Myocyte (in vitro differentiated cells): ENCODE data around the gene NKX1-1. TPM values are rescaled to one million over a fixed set of nuclear protein-coding genes. Genes with fewer than 3 reads are reported as not detected.

ENCODE experiments used
- DNase-seq: peaks from one replicate; pipeline ENCODE4 v3.0.0-alpha.2; 2012; ENCODE audit warnings: low read depth
- total RNA-seq: library from RNA; depleted of rRNA; stranded (reverse); fragments of >200 nt; gene quantifications from 2 replicates; pipeline ENCODE4 v1.2.3, GENCODE V29; 2014

NKX1-1 gene
- total RNA-seq, 1 donor from 2014 or later = not detected

DNA sequence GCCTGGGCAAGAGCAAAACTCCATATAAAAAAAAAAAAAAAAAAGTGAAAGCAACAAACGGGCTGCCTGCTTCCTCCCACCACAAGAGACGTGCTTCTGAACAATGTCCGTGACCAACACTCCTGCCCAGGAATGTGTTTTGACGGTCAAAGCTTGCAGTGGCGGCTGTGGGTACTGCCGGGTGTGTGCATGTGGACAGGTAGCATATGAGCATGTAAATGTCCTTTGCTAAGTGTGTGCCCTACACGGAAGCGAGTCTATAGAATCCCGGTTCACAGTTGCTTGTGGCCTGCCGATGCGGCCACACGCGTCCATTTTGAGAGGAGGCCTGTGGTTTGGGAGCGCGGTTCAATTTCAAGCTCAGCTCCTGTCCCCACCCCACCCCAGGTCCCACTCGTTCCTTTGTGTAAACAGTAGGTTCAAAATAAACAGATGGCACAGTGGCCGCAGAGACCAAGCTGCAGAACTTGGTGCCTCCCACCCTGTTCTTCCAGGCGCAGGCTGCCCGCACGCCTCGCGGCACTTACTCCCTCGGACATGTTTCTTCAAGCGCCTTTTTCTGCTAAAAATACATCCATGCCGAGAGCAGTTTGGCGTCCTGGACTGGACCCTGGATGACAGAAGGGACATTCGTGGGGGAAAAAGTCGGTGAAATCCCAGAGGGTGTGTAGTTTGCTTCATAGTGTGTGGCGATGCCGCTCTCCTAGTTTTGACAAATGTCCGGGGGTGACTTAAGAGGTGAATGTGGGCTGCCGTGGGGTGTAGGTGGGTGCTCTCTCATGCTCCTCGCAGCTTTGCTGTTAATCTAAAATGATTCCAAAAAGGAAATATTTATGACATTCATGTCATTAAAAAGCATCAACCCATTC, 11.5 kb upstream of the NKX1-1 start:
- DNase-seq = no peak

DNA sequence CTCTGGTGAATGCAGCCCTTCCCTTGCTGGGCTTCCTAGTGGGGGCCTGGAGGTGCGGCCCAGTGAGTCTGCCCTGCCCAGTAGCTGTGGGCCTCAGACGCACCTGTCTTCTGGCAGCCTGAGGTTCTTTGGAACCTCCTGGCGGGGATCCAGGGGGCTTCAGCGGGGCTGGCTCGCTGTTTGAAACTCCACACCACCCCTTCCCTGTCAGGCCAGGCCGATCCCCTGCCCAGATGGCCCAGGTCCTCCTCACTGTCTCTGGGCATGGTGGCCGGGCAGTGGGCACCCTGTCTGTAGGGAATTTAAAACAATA, 10.7 kb upstream of the NKX1-1 start:
- DNase-seq = no peak

DNA sequence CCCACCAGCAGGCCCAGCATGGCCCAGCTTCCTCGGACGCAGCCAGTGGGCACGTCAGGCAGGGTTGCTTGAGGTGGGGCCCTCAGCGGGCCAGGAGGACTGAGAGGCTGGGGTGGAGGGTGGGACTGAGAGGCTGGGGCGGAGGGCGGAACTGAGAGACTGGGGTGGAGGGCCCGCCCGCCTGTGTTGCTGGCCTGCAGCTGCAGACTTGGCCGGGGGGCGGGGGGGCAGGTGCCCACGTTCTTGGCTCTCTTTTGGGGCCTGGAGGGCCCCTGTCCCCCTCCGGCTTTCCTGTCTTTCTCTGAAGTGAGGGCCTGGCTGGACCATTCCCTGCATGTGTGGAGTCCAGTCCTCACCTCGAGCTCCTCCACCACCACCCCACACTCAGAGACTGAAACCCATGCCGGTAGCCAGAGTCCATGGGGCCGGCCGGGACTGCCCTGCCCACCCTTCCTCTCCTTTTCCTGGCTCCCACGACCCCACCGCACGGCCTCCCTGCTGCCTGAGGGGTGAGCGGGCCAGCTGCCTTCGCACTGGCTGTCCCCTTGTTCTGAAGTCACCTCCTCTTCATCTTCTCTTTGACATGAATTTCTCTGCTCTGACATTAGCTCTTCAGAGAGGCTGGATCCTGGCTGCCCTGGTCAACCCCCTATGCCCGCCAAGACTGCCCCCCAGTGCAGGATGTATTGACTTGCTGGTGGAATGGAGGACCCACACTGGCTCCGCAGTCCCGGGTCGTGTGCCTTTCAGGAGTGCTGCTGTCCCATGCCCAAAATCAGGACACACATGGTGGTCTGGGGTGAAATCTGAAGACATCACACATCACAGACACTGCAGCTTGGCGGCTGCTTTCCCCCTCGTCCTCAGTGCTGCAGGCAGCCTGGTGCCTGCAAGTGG, 10.1 kb upstream of the NKX1-1 start:
- no peak for DNase-seq

DNA sequence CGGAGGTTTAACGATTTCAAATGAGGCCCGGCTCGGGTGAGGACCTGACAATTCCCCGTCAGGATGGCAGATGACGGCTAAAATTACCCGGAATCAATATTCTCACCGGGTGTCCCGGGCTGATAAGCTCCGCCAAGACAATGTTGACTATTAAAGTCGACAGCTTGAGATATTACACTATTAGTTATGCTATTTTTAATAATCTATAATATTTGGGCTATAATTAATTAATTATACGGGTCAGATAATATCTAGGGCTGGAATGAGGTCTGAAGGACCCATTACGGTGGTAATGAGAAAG, 9.4 kb upstream of the NKX1-1 start:
- DNase-seq = no peak

DNA sequence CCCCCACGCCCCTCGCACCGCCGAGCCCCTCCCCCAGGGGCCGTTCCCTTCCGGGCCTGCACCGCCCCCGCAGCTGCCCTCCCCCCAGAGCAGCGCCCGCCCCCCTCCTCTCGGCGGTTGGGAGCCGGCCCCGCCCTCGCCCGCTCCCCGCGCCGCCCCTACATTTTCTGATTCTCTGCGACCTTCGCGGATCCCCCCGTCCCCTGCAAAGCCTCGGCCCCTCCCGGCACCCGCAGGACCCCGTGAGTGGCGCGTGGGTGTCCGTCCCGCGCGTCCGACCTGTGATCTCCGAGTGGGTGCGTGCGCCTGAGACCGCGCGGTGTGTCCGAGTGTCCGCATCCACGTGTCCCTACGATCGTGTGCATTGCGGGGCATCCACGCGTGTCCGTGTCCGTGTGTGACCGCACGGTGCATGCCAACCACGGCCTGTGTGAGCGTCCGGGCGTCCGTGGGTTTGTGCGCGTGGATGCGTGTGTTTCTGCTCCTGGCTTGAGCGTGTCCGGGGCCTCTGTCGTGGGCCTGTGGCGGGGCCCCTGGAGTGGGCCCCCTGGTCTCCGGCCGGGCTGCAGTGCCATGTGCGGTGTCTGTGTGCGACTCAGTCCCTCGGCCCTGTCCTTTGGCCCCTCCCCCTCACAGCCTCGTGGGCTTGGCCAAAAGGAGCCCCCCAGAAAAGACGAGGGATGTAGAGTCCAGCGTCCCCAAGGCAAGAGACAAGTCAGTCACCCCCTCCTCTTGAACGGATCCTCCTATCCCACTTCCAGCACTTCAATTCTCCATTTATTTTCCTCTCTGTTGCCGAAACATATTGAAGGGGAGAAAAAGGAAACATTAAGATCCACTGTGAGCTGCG, 8.8 kb upstream of the NKX1-1 start:
- DNase-seq = no peak

DNA sequence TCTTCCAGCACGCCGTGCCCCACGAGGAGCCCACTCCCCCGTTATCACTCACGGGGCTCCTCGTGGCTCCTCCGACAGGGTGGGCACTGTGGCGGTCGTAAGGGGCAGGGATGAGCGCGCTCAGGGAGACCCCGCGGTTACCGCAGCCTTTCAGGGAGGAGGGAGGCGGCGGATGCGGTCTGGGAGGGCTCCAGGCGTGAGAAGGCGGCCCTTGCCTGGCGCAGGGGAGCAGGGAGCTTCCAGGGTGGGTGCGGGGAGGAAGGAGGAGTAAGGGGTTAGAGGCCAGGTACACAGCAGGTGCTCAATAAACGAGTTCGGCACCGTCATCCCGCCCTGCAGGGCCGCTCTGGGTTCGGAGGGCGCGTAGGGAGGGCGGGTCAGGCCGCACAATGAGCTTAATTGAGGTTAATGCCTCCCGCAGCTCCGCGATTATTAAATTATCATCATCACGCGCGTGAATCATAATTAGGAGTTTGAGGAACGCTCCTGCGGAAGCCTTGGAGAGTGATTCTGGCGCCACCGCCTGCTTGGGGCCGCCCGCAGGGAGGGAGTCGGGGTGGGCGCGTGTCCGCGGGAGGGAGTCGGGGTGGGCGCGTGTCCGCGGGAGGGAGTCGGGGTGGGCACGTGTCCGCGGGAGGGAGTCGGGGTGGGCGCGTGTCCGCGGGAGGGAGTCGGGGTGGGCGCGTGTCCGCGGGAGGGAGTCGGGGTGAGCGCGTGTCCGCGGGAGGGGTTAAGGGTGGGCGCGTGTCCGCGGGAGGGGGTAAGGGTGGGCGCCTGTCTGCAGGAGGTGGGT, 7.6 kb upstream of the NKX1-1 start:
- DNase-seq = no peak

DNA sequence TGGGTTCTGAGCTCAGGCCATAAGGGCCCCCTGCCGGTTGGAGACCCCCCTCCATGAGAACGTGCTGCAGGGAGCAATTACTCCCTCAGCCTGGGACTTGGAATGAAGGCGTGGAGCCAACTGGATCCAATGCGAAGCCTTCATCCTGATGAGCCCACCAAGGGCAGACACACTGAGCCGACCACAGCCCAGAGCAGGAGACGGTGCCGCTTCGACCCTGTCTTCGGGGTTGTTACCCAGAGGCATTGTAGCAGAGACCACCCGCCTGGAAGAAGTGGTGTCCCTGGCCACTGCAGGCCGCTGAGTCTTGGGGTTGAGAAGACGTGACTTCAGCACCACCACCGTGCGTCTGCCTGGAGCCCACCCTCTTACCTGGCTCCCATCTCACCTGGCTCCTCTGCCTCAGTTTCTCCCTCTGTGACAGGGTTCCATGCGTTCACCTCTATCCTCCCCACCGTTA, 7.0 kb upstream of the NKX1-1 start:
- no peak for DNase-seq

DNA sequence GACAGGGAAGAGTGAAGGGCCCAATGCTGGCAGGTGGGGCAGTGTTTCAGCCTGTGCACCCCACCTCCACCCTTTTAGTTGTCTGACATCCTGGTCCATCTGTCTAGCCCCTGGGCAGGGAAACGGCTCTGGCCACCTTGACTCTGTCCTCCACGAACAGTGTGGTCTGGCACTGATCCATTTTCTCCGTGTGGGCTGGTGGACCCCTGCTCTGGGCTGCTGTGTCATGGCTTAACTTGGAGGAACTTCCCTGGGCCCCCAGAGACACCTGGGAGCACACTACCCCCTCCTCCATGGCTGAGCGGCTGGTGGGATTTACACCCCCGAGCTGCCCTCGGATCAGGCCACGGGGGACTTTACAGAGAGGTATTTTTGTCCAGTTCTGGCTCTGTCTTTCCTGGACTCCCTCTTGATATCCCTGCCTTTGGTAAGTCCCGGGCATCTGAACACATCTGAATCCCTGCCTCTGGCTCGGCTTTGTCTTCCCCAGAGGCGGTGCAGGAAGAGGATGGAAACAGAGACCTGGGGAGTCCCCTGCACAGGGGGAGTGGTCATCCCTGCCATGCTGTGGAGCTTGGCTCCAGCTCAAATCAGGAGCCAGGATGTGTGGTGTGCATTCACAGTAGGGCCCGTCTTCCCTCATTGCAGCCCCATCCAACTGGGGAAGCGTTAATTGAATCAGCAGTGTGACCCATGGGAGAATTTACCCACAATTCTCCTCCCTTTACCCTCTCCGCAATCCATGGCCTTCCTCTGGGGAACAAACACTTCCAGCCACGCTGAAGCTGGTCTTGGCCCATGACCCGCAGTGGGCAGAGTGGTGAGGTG, 6.3 kb upstream of the NKX1-1 start:
- no peak for DNase-seq

DNA sequence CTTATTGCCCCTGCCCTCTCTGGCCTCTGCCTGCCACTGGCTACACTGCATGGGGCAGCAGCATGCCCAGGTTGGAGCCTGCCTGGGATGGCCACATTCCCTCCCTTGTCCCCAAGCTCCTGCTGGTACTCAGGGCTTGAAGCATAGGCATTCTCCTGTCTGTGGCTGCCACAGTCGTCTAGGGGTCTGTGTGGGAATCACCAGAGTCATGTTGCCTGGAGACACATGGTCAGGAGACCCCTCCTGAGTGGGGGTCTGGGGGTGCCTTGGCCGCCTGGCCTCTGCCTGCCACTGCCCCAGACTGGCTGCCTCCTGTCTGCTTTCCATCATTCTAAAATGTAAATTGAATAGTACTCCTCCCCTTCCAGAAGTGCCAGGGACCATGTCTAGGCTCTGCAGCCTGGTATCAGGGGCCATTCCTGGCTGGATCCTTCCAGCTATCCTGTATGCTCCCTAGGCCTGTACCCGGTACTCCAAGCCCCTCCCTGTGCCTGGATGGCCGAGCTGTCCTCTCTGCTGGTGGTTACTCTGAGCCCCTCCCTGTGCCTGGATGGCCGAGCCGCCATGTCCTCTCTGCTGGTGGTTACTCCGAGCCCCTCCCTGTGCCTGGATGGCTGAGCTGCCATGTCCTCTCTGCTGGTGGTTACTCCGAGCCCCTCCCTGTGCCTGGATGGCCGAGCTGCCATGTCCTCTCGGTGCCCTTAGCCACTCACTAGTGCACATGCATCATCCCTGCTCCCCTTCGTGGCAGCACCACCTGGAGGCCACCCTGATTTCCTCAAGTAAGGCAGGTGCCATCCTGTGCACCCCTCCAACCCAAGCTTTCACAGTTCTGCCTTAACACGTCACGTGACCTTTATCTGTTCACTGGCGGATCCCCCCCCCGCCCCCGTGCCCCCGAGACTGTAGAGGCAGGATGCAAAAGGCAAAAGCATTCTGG, 5.5 kb upstream of the NKX1-1 start:
- no peak for DNase-seq

DNA sequence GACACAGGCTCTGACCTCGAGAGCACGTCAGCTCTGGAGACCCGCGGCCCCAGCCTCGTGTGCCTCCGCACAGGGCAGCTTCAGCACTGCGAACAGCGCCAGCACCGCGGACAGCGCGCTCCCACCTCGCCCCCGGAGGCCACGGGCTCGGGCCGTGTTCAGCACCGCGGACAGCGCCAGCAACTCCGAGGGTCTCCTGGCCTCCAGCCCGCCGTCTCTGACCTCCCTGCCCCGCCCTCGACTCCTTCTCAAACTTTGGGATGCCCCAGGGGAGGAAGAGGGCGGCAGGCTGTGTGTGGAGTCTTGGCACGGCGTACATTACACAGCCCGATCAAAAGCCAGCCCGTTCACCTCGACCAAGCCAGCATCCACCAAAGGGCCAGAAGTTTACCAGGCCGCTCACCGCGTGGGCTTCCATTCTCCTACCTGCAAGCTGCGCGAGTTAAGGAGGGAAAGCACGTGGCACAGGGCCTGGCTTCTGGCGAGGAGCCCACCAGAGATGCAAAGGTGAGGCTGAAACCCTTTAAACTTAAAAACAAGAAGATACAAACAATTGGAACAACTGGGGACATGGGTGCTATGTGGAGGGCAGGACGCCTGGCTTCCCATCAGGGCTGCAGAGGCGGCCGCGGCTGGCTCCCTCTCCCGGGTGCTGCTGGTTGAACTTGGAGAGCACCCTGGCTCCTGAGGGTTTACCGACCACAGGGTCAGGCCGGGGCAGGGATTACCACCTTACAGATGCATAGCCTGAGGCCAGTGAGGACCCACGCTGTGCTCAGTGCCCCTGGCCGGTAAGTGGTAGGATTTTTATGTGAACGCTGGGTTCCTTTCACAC, 4.5 kb upstream of the NKX1-1 start:
- DNase-seq = peak; percentile 48

DNA sequence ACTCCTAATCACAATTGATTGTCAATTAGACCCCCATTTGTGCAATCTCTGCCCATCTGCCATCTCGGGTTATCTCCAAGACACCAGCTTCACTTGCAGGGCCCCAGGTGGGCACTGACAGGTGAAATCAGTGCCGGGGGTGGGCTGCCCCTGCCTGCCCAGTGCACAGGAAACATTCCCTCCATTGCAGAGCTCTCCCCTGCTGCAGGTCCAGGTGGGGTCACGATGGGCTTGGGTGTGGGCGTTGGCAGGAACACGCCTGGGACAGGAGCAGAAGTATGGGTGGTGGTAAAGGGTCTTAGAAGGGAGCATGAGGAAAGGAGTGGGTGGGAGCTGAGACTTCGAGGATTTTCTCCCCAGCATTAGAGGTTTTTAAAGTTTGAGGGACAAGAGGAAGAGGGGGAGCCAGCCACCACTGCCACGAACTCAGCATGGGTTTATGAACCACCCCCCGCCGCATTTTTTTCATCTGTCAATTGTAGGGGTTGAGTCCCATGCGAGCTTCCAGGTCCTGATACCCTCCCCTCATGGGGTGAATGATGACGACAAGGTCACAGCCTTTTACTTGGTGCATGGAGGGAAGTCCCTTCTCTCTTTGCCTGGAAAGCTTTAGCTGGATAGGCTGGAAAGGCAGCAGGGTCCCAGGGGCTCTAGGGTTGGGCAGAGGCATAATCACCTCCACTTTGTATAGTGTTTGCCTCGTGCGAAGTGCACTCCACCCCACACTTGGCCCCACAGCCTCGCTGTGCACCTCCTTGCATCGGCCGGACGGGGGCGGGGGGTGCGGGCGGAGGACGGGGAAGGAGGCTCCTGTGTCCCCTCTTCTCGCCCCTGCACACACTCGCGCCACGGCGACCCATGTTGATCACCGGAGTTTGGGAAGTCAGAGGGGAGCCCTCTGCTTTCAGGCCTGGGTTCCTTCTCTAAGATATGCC, 3.5 kb upstream of the NKX1-1 start:
- DNase-seq = no peak

DNA sequence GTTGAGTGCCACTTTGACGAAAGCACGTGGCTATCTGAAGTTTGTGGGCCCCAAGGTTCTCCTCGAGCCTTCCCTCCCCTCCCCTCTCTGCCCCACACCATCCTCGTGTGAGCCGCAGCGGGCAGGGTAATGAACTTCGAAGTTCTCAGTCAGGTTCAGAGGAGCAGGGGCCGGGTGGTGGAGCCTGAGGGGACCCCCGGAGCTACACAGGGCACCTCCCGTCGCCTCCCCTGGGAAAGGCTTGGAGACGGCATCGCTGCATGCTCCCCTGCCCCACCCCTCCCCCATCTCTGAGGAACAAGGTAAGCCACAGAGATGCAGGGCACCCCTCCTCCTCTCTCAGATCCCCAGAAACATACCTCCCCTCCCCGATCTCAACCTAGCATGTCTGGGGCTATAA, 2.8 kb upstream of the NKX1-1 start:
- no peak for DNase-seq

DNA sequence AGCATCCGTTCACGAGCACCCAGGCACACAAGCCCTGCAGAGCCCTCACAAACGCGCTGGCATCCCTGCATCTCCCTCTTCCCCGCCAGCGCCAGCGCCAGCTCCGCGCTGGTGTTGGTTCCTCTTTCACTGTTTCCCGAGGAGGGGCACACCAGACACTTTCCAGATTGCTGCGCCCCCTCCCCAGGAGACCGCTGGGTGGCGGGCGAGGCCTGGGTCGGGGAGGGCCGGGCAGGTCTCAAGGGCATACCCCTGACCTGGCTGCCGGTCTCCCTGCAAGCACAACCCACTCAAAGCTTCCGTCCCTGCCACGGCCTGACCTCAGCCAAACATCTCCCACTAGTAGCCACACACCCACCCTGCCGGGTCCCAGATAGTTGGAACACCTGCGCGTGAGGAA, 2.2 kb upstream of the NKX1-1 start:
- DNase-seq = no peak

DNA sequence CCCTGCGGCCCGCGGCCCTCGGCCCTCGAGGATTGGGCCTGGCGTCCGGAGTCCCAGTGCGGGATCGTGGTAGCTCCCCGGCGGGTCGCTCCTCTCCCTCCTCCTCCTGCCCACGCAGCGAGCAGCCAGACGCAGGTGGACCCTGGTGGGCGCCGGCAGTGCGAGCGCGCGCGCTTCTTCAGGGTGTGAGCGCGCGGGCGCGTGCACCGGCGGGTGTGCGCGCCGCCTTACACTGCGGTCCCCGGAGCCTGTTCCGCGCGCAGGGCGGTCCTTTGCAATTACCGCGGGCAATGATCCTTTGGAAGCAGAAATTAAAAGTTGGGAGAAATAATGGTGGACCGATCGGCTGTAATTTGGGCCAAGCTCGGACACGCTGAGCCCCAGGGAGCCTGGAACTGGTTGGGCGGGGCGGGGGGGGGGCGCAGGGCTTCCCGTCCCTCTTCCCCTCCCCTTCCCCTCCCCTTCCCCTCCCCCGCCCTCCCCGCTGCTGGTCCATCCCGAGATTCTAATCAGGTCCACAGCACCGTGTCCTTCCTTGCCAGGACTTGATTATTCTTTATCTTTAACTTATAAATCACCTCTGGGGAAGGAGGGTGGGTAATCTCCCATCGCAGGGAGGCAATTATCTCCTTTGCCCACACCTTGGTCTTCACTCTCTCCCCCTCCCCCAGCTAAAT, 1.6 kb upstream of the NKX1-1 start:
- DNase-seq = no peak

DNA sequence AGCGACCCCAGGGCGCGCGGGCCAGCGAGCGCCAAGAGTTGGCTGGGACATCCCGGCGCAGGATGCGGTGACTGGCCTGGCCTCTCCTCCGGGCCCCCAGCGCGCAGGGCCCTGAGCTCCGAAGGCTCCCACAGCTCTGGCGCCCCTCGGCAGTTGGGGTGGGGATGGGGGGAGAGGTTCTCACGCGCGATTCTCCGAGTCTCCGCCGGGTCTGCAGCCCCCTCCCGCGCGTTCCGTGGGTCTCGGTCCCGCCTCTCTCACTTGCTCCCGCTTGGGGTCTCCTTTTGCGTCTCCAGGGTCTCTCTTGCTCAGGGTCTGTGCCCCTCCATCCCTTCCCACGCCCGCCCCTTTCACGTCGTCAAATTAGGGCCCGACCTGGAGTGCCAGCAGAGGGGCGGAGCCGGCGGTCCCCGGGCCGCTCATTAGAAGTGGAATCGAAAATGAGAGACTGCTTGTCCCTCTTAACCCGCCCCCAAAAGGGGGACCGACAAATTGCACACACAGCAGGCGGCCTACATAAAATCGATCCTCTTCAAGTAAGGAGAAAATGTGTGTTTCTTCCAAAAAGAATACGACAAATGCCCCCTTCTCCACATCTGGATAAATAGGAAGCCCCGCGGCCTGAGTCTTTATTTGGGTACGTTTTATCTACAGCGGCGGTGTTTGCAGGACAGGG, 877 bp upstream of the NKX1-1 start:
- DNase-seq = no peak
